Thyroid gland (tissue), 4 donors: ENCODE data around the gene CSNK1A1.
"Not testable (repeated sequence)": the region's sequence is repeated elsewhere in the genome, so short reads cannot be mapped to it uniquely, and the experiment has no call there.

ENCODE experiments used
- POLR2A ChIP-seq, 2 donors: fragments of 450-650 bp; IDR thresholded peaks; one replicate each; pipeline ENCODE4 v1.6.1; 2017; ENCODE audit warnings: antibody characterized with exemption in 2 of 2, mild to moderate bottlenecking in 2 of 2, moderate library complexity in 1 of 2
- TF ChIP-seq, protein P1 (sequence below), 6 experiments: fragments of 200-600 bp in 3 of 6; fragments of 450-650 bp in 3 of 6; sonication (generic) in 3 of 6; IDR thresholded peaks; one replicate each; pipeline ENCODE4 v1.5.1; 2016 to 2019; ENCODE audit warnings: antibody characterized with exemption in 6 of 6, mild to moderate bottlenecking in 2 of 6, inconsistent platforms in 1 of 6, moderate library complexity in 1 of 6

- TF ChIP-seq, protein P1, sequence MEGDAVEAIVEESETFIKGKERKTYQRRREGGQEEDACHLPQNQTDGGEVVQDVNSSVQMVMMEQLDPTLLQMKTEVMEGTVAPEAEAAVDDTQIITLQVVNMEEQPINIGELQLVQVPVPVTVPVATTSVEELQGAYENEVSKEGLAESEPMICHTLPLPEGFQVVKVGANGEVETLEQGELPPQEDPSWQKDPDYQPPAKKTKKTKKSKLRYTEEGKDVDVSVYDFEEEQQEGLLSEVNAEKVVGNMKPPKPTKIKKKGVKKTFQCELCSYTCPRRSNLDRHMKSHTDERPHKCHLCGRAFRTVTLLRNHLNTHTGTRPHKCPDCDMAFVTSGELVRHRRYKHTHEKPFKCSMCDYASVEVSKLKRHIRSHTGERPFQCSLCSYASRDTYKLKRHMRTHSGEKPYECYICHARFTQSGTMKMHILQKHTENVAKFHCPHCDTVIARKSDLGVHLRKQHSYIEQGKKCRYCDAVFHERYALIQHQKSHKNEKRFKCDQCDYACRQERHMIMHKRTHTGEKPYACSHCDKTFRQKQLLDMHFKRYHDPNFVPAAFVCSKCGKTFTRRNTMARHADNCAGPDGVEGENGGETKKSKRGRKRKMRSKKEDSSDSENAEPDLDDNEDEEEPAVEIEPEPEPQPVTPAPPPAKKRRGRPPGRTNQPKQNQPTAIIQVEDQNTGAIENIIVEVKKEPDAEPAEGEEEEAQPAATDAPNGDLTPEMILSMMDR (IDR thresholded peaks at IDR 0.05): not testable (repeated sequence)
- not testable (repeated sequence) for TF ChIP-seq POLR2A (IDR thresholded peaks at IDR 0.05)
These were observed 106.8 kb downstream of the CSNK1A1 start for GRCh38 chr5:149444430-149444829.
